ENCODE measurements around the gene SDC4.
"Not testable (repeated sequence)": the region's sequence is repeated elsewhere in the genome, so short reads cannot be mapped to it uniquely, and the experiment has no call there.

SDC4 gene

GRCh38 chr20:45363611-45364492 is 15.6 kb upstream of the SDC4 start:
- no peak for DNase-seq (ENCODE audit: low spot score)

DNA sequence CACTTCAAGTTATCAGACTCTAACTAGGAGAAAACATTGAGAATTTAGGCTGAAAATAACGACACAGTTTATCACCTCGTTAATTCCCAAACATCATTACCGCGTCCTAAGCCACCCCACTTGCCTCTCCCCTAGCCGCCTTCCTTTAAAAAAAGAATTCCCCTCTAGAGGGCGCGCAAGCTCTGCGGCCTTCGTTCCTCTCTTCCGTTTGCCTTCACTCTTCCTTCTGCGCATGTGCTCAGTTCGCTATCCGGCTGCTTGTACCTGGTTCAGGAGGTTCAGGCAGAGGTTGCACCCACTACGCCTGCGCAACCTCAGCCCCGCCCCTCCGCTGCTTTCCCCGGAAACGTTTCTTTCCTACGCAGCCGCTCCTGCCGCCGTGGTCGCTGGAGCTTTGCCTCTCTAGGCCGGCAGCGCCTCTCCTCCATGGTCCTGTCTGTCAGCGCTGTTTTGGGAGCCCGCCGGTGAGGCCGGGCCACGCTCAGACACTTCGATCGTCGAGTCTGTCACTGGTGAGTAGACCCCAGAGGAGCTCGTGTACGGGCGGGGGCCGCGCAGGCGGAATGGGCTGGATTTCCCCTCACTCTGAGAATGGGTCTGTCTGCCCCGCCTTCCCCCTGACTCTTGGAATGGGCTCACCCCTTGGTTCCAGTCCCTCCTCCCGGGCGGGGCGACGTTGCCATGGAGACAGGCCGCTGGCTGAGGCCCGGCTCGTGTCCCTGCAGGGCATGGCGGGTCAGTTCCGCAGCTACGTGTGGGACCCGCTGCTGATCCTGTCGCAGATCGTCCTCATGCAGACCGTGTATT is 14.8 kb upstream of the SDC4 start, which contains the start of gene SYS1:
Gene SYS1 (plus strand): TSS at position 353 of the 807 bp plus-strand sequence. CDS start 376 bp downstream, at position 729.
- DNase-seq (ENCODE audit: low spot score), result peak; percentile 99

DNA sequence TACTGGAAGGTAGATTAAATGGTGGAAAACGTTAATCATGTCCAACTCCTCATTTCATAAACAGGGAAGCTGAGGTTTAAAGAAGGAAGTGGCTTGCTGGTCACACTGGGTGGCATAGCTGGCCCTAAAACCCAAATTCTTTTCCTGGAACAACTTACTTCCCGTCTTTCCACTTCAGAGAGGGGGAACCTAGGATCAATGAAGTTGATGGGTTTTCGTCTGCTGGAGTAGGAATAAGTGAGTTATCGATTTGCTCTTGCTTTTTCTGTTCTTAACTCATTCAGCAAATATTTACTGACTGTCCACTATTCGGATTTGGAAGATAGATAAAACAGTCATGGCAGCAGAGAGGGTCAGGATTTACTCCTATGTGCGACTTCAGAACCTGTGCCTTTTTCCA is 13.6 kb upstream of the SDC4 start:
- no peak for DNase-seq (ENCODE audit: low spot score)

- no peak for DNase-seq (ENCODE audit: low spot score)
These were observed 11.4 kb upstream of the SDC4 start for GRCh38 chr20:45359406-45360148.

DNA sequence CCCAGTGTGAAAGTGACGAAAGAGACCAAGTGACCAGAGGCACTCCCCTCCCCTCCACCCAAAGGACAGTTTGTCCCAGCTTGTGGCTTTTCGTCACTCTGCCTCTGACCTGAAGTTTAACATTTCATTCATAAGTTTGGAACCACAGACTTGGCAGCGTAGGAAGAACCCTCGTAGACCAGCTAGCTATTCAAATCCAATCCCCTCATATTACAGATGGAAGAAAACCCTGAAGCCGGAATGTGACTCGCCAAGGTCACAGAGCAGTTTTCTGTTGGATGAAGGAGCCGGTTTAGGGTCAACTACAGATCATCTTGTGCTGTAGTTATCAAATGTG is 10.8 kb upstream of the SDC4 start:
- no peak for DNase-seq (ENCODE audit: low spot score)

DNA sequence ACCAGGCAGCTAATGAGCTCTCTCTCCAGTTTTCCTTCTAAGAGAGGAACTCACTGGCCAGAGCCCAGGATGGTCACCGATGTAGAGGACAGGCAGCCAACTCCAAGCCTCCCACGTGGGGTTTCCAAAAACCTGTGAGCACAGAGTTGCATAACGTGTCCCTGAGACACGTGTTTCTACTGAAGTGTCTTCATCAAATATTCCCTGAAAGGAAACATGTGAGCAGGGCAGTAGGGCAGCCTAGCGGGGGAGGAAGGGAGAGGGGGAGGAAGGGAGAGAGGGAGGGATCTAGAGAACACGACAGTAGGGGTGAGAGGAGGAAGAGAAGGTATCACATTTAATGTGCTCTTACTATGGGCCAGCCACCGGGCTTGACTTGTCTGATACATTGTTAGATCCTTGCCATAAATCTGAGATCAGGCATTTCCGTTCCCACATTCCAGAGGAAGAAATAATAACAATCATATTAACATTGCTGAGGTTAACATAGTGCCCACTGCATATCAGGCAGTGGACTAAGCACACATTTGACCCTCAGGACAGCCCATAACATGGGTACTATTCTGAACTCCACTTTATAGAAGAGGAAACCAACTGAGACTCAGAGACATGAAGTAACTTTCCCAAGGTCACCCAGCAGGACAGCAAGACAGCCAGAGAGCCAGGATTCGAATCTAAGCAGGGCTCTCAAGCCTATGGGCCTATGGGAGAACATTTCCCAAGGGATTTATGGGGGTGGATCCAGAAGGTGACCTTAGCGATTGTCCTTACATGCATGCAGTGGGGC is 10.3 kb upstream of the SDC4 start:
- no peak for DNase-seq (ENCODE audit: low spot score)

DNA sequence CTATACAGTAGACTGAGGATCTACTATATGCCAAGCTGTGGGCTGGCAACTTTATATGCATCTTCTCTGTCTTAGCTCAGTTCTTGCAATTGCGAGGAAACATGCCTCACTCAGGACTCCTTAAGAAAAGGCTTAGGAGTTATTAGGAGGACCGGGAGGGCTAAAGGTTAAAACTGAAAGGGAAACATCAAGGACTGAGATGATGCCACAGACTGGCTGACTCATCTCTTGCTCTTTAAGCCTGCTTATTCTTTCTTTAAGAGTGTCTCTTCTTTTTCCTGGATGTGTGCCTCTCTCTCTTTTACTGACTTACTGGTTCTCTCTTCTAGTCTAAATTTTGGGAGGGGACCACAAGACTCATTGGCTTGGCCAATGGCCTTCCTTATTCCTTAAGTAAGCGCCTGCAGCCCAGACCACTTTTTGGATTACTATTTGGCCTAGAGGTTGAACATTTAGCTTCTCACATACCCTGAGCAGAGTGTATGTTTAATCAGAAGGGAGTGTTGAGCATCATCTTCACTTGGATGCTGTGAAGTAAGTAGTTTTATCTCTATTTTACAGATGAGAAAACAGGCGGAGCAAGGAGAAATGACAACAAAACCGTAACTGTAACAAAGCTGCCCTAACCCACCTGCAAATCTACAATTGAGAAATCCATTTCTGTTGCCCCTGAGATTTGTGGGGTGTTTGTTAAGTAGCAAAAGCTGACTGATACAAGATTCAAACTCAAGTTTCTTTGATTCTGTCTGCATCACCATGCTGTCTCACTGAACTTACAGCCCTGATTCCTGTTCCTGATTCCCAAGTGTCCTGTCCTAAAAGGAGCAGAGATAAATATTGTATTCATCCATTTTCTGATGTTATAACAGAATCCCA is 7.2 kb upstream of the SDC4 start:
- DNase-seq (ENCODE audit: low spot score), result no peak

DNA sequence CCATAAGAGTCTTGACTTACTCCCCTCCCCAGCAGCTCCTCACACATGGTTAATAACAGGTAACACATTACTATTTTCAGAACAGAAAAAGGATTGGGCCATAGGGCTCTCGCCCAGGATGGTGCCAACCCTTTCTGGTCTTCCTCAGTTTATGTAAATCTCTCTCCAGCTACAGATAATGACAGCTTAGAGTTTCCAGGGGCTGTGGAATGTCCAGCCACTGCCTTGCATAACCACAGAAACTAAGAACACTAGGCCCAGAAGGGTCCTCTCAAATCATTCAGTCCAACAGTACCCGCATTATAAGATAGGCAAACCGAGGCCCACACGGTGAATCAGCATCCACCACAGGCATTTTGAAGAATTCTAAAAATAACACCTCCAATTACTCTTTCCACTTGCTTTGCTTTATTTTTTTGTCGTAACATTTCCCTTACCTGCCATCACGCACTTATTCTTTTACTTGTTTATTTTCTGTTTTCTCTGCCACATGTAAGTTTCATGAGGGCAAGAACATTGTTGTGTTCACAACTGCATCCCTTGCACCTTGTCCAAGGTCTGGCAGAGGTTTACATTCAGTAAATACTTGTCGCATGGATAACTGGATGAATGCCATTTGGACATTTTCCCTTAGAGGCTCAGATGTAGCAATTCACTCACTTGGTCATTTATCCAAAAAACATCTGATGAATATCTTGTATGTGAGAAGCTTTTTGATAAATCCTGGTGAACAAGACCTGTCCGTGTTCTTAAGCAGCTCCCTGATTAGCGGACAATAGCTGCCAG is 6.4 kb upstream of the SDC4 start:
- no peak for DNase-seq (ENCODE audit: low spot score)

DNA sequence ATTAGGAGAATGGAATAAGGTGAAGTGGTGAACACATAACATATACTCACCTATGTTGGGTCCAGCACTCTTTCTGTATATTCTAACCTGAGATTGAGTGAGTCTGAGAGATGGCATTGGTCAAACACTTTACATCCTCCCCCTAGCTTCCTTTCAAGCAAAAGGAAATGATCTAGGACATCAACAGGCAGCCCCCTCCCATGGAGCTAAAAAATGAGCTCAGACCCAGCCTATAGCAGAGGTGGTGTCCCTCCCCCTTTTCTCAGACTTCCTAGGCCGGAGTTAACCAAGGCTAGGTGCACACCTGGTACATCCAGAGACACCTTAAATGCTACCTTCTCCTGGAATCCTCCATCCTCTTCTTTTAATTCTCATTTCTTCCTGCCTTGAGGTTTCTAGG is 5.5 kb upstream of the SDC4 start:
- DNase-seq (ENCODE audit: low spot score), result no peak

DNA sequence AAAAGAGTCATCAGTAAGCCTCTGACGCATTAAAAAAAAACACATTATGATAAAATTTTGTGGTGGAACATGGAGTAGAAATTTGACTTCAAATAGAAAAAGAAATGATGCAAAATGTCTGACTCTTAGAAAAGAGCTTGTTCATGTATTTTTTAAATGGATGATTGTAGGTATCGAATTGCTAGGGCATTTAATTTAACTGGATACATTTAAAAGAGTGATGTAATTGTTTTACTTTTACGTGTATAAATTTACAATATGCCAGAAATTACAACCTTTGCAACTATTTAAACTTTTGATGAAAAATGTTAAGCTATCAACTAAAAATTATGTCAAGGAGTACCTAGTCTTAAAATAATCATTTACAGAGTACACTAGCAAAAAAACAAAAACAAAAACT is 4.5 kb upstream of the SDC4 start:
- no peak for DNase-seq (ENCODE audit: low spot score)

GRCh38 chr20:45350795-45351194 is 2.6 kb upstream of the SDC4 start:
- not testable (repeated sequence) for DNase-seq (ENCODE audit: low spot score)

DNA sequence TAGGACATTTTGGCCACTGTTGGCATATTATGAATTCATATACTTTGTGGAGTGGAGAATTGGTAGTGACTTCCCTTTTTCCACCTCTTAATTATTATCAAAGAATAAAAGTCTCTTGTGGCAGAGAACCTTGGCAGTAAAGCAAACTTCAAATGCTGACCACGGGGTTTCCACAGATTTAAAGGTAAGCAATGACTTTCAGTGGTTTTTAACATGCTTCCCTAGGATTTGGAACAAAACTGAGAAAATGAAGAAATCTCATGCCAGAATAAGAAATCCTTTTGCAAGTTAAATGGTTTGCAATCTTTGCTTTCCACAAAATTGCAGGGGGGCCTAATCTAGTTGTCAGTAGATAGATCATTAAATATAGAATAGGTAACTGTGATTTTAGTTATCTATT is 2.0 kb upstream of the SDC4 start:
- no peak for DNase-seq (ENCODE audit: low spot score)

DNA sequence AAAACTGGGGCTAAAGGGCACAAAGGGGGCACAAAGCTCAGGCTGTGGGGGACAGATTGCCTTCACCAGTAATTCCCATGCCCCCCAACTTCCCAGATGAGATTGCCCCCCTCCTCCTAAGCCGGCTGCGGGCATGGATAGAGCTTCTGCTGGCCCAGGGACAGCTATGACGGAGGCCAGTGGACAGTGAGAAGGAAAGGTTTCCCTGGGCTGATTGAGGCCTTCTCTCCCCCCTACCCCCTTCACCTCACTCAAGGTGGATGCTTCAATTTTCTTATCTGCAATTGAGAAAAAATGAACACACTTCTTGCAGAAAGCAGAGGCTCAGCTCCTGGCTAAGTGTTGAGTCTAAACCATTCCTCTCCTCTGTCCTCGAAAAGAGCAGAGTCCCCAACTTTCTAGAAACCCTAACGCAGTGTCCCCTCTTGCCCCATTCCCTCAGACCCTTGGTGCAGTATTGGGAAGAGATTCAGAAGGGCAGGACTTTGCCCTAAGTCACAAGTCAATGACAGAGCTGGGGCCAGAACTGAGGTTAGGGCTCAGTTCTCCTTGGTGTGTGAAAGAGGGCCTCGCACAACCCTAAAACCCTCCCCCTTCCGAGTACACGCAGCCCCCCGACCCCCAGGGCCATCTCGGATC is 808 bp downstream of the SDC4 start:
- no peak for DNase-seq (ENCODE audit: low spot score)

GRCh38 chr20:45346851-45347250 is 1.4 kb downstream of the SDC4 start:
- DNase-seq (ENCODE audit: low spot score), result no peak

DNA sequence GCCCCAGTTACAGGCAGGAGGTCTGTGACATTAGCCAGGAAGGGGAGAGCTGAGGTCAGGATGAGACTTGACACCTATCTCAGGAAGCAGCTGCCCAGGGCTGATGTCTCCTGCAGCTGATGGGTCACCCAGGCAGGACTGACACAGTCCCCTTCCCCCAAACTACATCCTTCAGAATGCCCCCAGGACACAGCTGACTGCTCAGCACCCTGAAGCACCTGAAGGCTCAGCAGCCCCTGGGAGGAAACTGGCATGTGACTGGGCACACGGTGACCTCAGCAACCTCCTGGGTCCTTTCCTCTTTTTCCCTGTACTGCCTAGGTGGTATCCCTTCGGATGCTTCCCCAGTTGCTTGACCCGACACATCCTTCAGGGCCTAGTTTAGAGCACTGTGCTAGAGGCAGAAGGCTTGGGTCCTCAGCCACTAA is 1.9 kb downstream of the SDC4 start:
- DNase-seq (ENCODE audit: low spot score), result no peak

DNA sequence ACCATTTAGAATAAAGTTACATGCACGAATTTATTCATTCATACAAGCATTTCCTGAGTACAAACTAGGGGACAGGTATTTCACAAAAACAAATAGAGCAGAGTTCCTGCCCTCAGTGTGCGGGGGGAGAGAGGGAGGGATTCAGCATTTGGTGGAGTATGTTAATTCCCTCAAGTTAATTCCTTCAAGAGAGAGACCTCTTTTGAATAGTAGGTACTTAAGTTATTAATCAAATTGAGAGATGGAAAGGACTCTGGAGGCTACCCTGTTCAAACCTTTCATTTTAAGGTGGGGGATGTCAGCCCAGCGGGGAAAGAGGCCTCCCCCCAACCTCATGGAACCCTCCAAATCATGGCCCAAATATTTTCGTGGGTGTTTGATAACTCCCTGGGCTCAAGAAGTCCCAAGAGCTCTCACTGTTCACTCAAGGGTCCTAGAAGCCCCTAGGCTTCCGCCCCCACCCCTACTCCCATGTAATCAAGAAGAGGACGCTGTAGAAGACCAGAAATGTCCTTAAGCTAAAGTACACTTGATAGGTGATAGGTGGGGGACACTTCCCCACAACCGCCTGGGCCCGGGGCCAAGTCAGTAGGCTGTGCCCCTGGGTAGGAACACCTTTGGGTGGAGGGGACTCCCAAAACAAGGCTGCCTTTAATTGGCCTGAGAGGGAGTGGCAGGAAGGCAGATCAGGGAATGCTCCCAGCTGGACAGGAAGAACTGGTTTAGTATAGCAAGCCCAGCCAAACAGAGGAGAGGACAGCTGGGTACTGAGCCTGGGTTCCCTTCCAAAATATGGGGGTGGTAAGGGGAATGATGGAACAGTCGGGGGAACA is 2.9 kb downstream of the SDC4 start:
- DNase-seq (ENCODE audit: low spot score), result no peak

- DNase-seq (ENCODE audit: low spot score), result no peak
These were observed 3.9 kb downstream of the SDC4 start for GRCh38 chr20:45344168-45344860.

All from CD4-positive, alpha-beta T cell treated with Interleukin-6 at 100 ng/mL for 8 hours (primary cell).